ENCODE data around the gene ERLEC1.
"Not testable (repeated sequence)": the region's sequence is repeated elsewhere in the genome, so short reads cannot be mapped to it uniquely, and the experiment has no call there.

ERLEC1 gene

GRCh38 chr2:53786705-53787613 lies at the start of gene ERLEC1, which contains the start of gene ASB3:
ERLEC1 (plus strand) TSS chr2:53787044; CDS start chr2:53787211, 167 bp downstream.
ASB3 (minus strand) TSS chr2:53786953; CDS start chr2:53765572, 21,381 bp downstream.
- peak; percentile 76 for DNase-seq (ENCODE audit: low spot score)

- DNase-seq (ENCODE audit: low spot score), result no peak
These were observed 49.8 kb upstream of the ERLEC1 start for GRCh38 chr2:53737091-53737490.

GRCh38 chr2:53739032-53739431 lies 47.8 kb upstream of the ERLEC1 start:
- DNase-seq (ENCODE audit: low spot score), result no peak

- peak; percentile 12 for DNase-seq (ENCODE audit: low spot score)
These were observed 46.7 kb upstream of the ERLEC1 start for GRCh38 chr2:53740170-53740569.

- DNase-seq (ENCODE audit: low spot score), result no peak
These were observed 42.3 kb upstream of the ERLEC1 start for GRCh38 chr2:53744395-53745065.

- no peak for DNase-seq (ENCODE audit: low spot score)
These were observed 36.6 kb upstream of the ERLEC1 start for GRCh38 chr2:53750041-53750768.

GRCh38 chr2:53751728-53752127 lies 35.1 kb upstream of the ERLEC1 start:
- no peak for DNase-seq (ENCODE audit: low spot score)

GRCh38 chr2:53752385-53752784 lies 34.5 kb upstream of the ERLEC1 start:
- DNase-seq (ENCODE audit: low spot score), result no peak

- no peak for DNase-seq (ENCODE audit: low spot score)
These were observed 33.8 kb upstream of the ERLEC1 start for GRCh38 chr2:53753041-53753440.

GRCh38 chr2:53755121-53755520 lies 31.7 kb upstream of the ERLEC1 start:
- no peak for DNase-seq (ENCODE audit: low spot score)

GRCh38 chr2:53756644-53757043 lies 30.2 kb upstream of the ERLEC1 start:
- no peak for DNase-seq (ENCODE audit: low spot score)

- not testable (repeated sequence) for DNase-seq (ENCODE audit: low spot score)
These were observed 29.6 kb upstream of the ERLEC1 start for GRCh38 chr2:53757206-53757605.

GRCh38 chr2:53765767-53766166 lies 21.1 kb upstream of the ERLEC1 start:
- DNase-seq (ENCODE audit: low spot score), result no peak

GRCh38 chr2:53767405-53768241 lies 19.2 kb upstream of the ERLEC1 start, which contains the start of gene CHAC2:
CHAC2 (plus strand) TSS chr2:53767804; CDS start chr2:53767887, 83 bp downstream.
- peak; percentile 75 for DNase-seq (ENCODE audit: low spot score)

GRCh38 chr2:53768242-53768542 lies 18.7 kb upstream of the ERLEC1 start:
- peak; percentile 28 for DNase-seq (ENCODE audit: low spot score)

GRCh38 chr2:53769318-53769945 lies 17.4 kb upstream of the ERLEC1 start:
- no peak for DNase-seq (ENCODE audit: low spot score)

- no peak for DNase-seq (ENCODE audit: low spot score)
These were observed 16.6 kb upstream of the ERLEC1 start for GRCh38 chr2:53770264-53770663.

- no peak for DNase-seq (ENCODE audit: low spot score)
These were observed 9.7 kb upstream of the ERLEC1 start for GRCh38 chr2:53777134-53777533.

- DNase-seq (ENCODE audit: low spot score), result no peak
These were observed 8.2 kb upstream of the ERLEC1 start for GRCh38 chr2:53778536-53779162.

- no peak for DNase-seq (ENCODE audit: low spot score)
These were observed 6.8 kb upstream of the ERLEC1 start for GRCh38 chr2:53780056-53780455.

- DNase-seq (ENCODE audit: low spot score), result no peak
These were observed 4.2 kb upstream of the ERLEC1 start for GRCh38 chr2:53782676-53783075.

Measured in HuH-7.5 (cell line).